ENCODE results near the gene ELL2. TPM values are rescaled to one million over a fixed set of nuclear protein-coding genes. Genes with fewer than 3 reads are reported as not detected.
"Not testable (repeated sequence)": the region's sequence is repeated elsewhere in the genome, so short reads cannot be mapped to it uniquely, and the experiment has no call there.

Gene ELL2
- total RNA-seq, 1 experiment from 2014 or later = 24.4 TPM

GRCh38 chr5:95836971-95837370 lies 124.7 kb downstream of the ELL2 start:
- CTCF ChIA-PET = interaction anchor here (3.4 kb wide), 1 partner anchor 56 kb away, joined by 25 read pairs; no protein-coding TSS in a partner anchor
- H3K4me1 Mint-ChIP-seq = peaks cover 10% of the 10 kb centered on the region
- H3K27me3 Mint-ChIP-seq (ENCODE audit: low read depth); H3K36me3 Mint-ChIP-seq; DNase-seq (ENCODE audit: low spot score); H3K9me3 Mint-ChIP-seq; ATAC-seq; H3K4me3 Mint-ChIP-seq; H3K27ac Mint-ChIP-seq: not testable (repeated sequence)
- POLR2A ChIA-PET = interaction anchor here (0.6 kb wide), 1 partner anchor 45 kb away, joined by 3 read pairs; no protein-coding TSS in a partner anchor

GRCh38 chr5:95836544-95836943 lies 125.1 kb downstream of the ELL2 start:
- H3K4me3 Mint-ChIP-seq = no peak overlapping the region
- TF ChIP-seq ZNF396 (CRISPR knock-in tag; IDR thresholded peaks at IDR 0.05; ENCODE audit: borderline replicate concordance) = no peak
- ATAC-seq (no peak), DNase-seq (ENCODE audit: low spot score) (no peak)
- ChIA-PET POLR2A (no interaction called here), CTCF (interaction anchor here (3.4 kb wide), 1 partner anchor 55 kb away, joined by 25 read pairs; no protein-coding TSS in a partner anchor)
- H3K4me1 Mint-ChIP-seq = peaks cover 10% of the 10 kb centered on the region
- H3K27ac Mint-ChIP-seq = no peak overlapping the region
- H3K9me3 Mint-ChIP-seq = no peaks in the 10 kb centered on the region
- H3K36me3 Mint-ChIP-seq = no peaks in the 10 kb centered on the region
- H3K27me3 Mint-ChIP-seq (ENCODE audit: low read depth) = no peaks in the 10 kb centered on the region; the same call in 1 of the 2 replicates

DNA sequence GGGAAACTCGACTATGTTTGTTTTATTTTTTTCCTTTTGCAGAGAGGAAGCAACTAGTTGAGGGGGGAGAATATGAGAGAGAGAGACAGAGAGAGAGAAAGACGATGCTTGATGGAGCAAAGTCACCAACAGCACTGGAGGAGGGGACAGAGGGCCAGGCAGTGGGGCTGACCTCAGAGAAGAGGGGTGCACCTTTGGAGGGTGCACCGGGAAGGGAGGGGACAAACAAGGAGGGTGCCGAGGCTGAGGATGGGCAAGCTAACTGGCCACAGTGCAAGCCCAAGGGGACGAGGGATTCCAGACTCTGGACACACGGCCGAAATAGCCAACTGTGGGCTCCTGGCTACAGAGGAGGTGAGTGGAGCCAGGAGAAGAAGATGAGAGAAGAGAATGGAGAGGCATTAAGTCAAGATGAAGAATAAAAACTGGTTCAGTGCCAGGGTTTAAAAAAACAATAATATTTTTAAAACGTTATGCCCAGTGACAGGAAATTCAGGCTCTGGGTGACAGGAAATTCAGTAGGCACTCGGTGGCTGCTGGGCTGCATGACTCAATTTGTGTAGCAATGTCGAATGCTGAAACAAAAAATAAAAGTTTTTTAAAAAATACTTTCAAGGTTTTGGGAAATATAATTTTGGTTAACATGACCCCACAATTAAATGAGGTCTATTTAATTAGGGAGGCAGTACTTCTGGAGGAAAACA lies 125.8 kb downstream of the ELL2 start:
- Mint-ChIP-seq H3K27me3 (ENCODE audit: low read depth) (no peaks in the 10 kb centered on the region; the same call in 1 of the 2 replicates), H3K9me3 (no peaks in the 10 kb centered on the region), H3K4me1 (peaks cover 10% of the 10 kb centered on the region), H3K27ac (no peak overlapping the region), H3K4me3 (no peak overlapping the region; the same call in 1 of the 2 replicates), H3K36me3 (no peaks in the 10 kb centered on the region)
- ATAC-seq (no peak), DNase-seq (ENCODE audit: low spot score) (no peak)
- CTCF ChIA-PET = interaction anchor here (3.4 kb wide), 1 partner anchor 54 kb away, joined by 25 read pairs; no protein-coding TSS in a partner anchor
- TF ChIP-seq CBFB (CRISPR knock-in tag; IDR thresholded peaks at IDR 0.05; ENCODE audit: low read depth) = no peak
- TF ChIP-seq MYBL2 (CRISPR knock-in tag; IDR thresholded peaks at IDR 0.05) = no peak
- TF ChIP-seq PRDM15 (CRISPR knock-in tag; IDR thresholded peaks at IDR 0.05) = no peak
- no peak for TF ChIP-seq ZNF532 (CRISPR knock-in tag; IDR thresholded peaks at IDR 0.05; ENCODE audit: borderline replicate concordance)
- no peak for TF ChIP-seq ZNF416 (CRISPR knock-in tag; IDR thresholded peaks at IDR 0.05)
- TF ChIP-seq FOXJ3 (CRISPR knock-in tag; IDR thresholded peaks at IDR 0.05; ENCODE audit: borderline replicate concordance) = no peak
- TF ChIP-seq SOX15 (CRISPR knock-in tag; IDR thresholded peaks at IDR 0.05) = no peak
- no peak for TF ChIP-seq ZNF423 (CRISPR knock-in tag; IDR thresholded peaks at IDR 0.05)
- no peak for TF ChIP-seq ATF1 (CRISPR knock-in tag; IDR thresholded peaks at IDR 0.05)
- no peak for TF ChIP-seq ETV6 (CRISPR knock-in tag; IDR thresholded peaks at IDR 0.05)
- POLR2A ChIA-PET = no interaction called here

Other genes with a start within 250 kb of the ELL2 start
- 9.9 to 13.8 TPM (median 11.2 TPM) in 3 replicates for gene RHOBTB3, start 230.5 kb downstream of the ELL2 start, total RNA-seq (2021)
- 15.9 to 21.0 TPM (median 19.2 TPM) in 3 replicates for gene GLRX, start 139.1 kb downstream of the ELL2 start, total RNA-seq (2021)